Smooth muscle cell (in vitro differentiated cells): Measurements from ENCODE around the gene LTBP2. TPM values are rescaled to one million over a fixed set of nuclear protein-coding genes. Genes with fewer than 3 reads are reported as not detected.

Source experiments
- DNase-seq: peaks from one replicate; lab custom pipeline; 2025; ENCODE audit not compliant: unreplicated experiment; lab: John Stamatoyannopoulos, UW
- H2AFZ ChIP-seq: fragments of 200-600 bp; sonication (generic); 2 replicates; pipeline ENCODE4 v1.6.0; 2016; ENCODE audit warnings: antibody characterized with exemption, low read depth, mild to moderate bottlenecking
- H3F3A ChIP-seq: fragments of 200-600 bp; sonication (generic); 2 replicates; pipeline ENCODE4 v1.6.0; 2017; ENCODE audit warnings: antibody characterized with exemption, low read depth
- H3K27ac ChIP-seq: fragments of 200-600 bp; sonication (generic); 2 replicates; pipeline ENCODE4 v1.5.1; 2016; ENCODE audit warnings: low read depth, mild to moderate bottlenecking
- H3K27me3 ChIP-seq: fragments of 200-600 bp; sonication (generic); 2 replicates; pipeline ENCODE4 v1.6.1; 2016; ENCODE audit warnings: low read depth, mild to moderate bottlenecking
- H3K36me3 ChIP-seq: fragments of 200-600 bp; sonication (generic); 2 replicates; pipeline ENCODE4 v1.5.1; 2016; ENCODE audit warnings: low read depth
- H3K4me1 ChIP-seq: fragments of 200-600 bp; sonication (generic); 2 replicates; pipeline ENCODE4 v1.5.1; 2016; ENCODE audit warnings: low read depth
- H3K4me2 ChIP-seq: fragments of 200-600 bp; sonication (generic); 2 replicates; pipeline ENCODE4 v1.6.0; 2016; ENCODE audit warnings: mild to moderate bottlenecking
- H3K4me3 ChIP-seq: fragments of 200-600 bp; sonication (generic); 2 replicates; pipeline ENCODE4 v1.5.1; 2016; ENCODE audit warnings: mild to moderate bottlenecking
- H3K79me2 ChIP-seq: fragments of 200-600 bp; sonication (generic); 2 replicates; pipeline ENCODE4 v1.6.0; 2016; ENCODE audit warnings: low read depth, mild to moderate bottlenecking
- H3K9ac ChIP-seq: fragments of 200-600 bp; sonication (generic); 2 replicates; pipeline ENCODE4 v1.6.0; 2016; ENCODE audit warnings: low read depth
- H3K9me3 ChIP-seq: fragments of 200-600 bp; sonication (generic); replicated peaks from 2 replicates; pipeline ENCODE4 v1.5.1; 2016; ENCODE audit warnings: low read depth
- H4K20me1 ChIP-seq: fragments of 200-600 bp; sonication (generic); 2 replicates; pipeline ENCODE4 v1.6.0; 2016; ENCODE audit warnings: low read depth
- CTCF ChIP-seq: fragments of 200-600 bp; sonication (generic); IDR thresholded peaks from 2 replicates; pipeline ENCODE4 v1.5.1; 2017; ENCODE audit warnings: borderline replicate concordance, mild to moderate bottlenecking, antibody characterized with exemption; ENCODE audit not compliant: insufficient read depth, poor library complexity, severe bottlenecking
- WGBS: methylation state at CpG from one replicate; pipeline ENCODE4 v1.1.7; 2016; ENCODE audit warnings: low lambda C conversion rate; 5-methylcytosine and 5-hydroxymethylcytosine counted together
- polyA plus RNA-seq: library from polyadenylated mRNA; unstranded; fragments of >200 nt; fragmentation: Nextera tagmentation; extraction: Ambion mirVana; gene quantifications from 2 replicates; pipeline ENCODE4 v1.2.1, GENCODE V29; 2016
- total RNA-seq: library from RNA; depleted of rRNA; stranded (reverse); fragments of >200 nt; gene quantifications from 2 replicates; pipeline ENCODE4 v1.2.3, GENCODE V29; 2014

The LTBP2 gene
- total and polyA plus RNA-seq, 2 experiments from 2014 or later, result 90.1 to 108 TPM

GRCh38 chr14:74501135-74501614 is 110.9 kb downstream of the LTBP2 start:
- no peaks in the 10 kb centered on the region for H3K27me3 ChIP-seq
- no peaks in the 10 kb centered on the region for H3K9me3 ChIP-seq
- 47% methylated on average over 16 of the region's 16 CpGs for WGBS
- no peak overlapping the region for H3K4me3 ChIP-seq
- peaks cover 6% of the 10 kb centered on the region for H3K4me1 ChIP-seq
- no peak overlapping the region for H2AFZ ChIP-seq
- no peak for DNase-seq
- H3F3A ChIP-seq, result peaks cover 11% of the 10 kb centered on the region
- no peaks in the 10 kb centered on the region for H3K79me2 ChIP-seq
- no peak overlapping the region for H3K27ac ChIP-seq
- H3K36me3 ChIP-seq, result no peaks in the 10 kb centered on the region
- H3K9ac ChIP-seq, result no peak overlapping the region
- H3K4me2 ChIP-seq, result no peak overlapping the region
- TF ChIP-seq CTCF, result peak; percentile 37
- no peaks in the 10 kb centered on the region for H4K20me1 ChIP-seq

DNA sequence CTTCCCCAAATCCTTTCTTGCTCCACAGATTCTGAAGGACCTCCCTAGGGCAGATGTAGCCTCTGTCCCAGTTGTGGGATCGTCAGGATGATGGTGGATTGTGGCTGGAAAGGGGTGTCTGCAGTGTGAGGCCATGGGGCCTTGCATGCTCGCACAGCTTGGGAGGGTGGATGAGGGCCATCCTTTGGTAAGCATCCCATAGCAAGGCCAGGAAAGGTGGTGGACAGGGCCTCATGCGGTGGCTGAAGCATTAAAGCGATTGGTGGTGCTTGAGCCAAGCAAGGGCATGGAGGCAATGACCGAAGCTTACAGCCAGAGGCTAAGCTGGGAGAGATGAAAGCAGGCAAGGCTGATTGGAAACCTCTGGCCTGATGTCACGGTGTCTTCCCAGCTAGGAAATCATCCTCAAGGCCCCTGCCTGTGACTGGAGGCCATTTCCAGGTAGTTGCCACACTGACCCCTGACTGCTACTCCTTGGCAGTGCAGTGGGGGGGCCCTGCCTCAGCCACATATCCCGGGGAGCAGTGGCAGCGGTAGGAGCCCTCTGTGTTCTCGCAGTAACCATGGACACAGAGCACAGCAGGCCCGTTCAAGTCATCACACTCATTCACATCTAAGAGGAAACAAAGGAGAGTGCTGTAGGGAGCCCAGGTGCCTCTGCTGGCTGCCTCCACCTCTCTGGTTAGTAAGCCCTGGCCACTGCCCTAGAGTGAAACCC is 111.5 kb downstream of the LTBP2 start:
- H3K9me3 ChIP-seq, result no peaks in the 10 kb centered on the region
- peaks cover 17% of the 10 kb centered on the region for H3F3A ChIP-seq
- no peak overlapping the region for H2AFZ ChIP-seq
- no peak overlapping the region for H3K27ac ChIP-seq
- H3K79me2 ChIP-seq, result no peaks in the 10 kb centered on the region
- H3K4me1 ChIP-seq, result peaks cover 6% of the 10 kb centered on the region
- H3K4me2 ChIP-seq, result no peak overlapping the region
- H3K9ac ChIP-seq, result no peak overlapping the region
- 84% methylated on average over 10 of the region's 10 CpGs for WGBS
- no peak for DNase-seq
- no peak for TF ChIP-seq CTCF
- no peaks in the 10 kb centered on the region for H3K36me3 ChIP-seq
- no peaks in the 10 kb centered on the region for H3K27me3 ChIP-seq
- no peak overlapping the region for H3K4me3 ChIP-seq
- H4K20me1 ChIP-seq, result no peaks in the 10 kb centered on the region

GRCh38 chr14:74495356-74495755 is 116.7 kb downstream of the LTBP2 start:
- no peak overlapping the region for H3K9ac ChIP-seq
- no peak overlapping the region for H3K4me2 ChIP-seq
- H2AFZ ChIP-seq, result no peak overlapping the region
- H3K4me3 ChIP-seq, result no peak overlapping the region
- peaks cover 13% of the 10 kb centered on the region for H3K4me1 ChIP-seq
- peaks cover 5% of the 10 kb centered on the region for H3K27me3 ChIP-seq
- H3K36me3 ChIP-seq, result no peaks in the 10 kb centered on the region
- H3K27ac ChIP-seq, result no peak overlapping the region
- H3K9me3 ChIP-seq, result no peaks in the 10 kb centered on the region
- peaks cover 18% of the 10 kb centered on the region for H3F3A ChIP-seq
- peaks cover 4% of the 10 kb centered on the region for H3K79me2 ChIP-seq
- 35% methylated on average over 2 of the region's 2 CpGs for WGBS
- H4K20me1 ChIP-seq, result peaks cover 13% of the 10 kb centered on the region
- no peak for DNase-seq
- no peak for TF ChIP-seq CTCF
